Neural crest cell (in vitro differentiated cells): ENCODE data around the gene GRID2IP. TPM values are rescaled to one million over a fixed set of nuclear protein-coding genes. Genes with fewer than 3 reads are reported as not detected.
"Not testable (repeated sequence)": the region's sequence is repeated elsewhere in the genome, so short reads cannot be mapped to it uniquely, and the experiment has no call there.

Source experiments
- DNase-seq: peaks from one replicate; pipeline ENCODE4 v3.0.0; 2021; ENCODE audit warnings: low read depth, mixed read lengths, low spot score
- H3K27ac Mint-ChIP-seq: one replicate; pipeline ENCODE4 v1.8.0; 2021; ENCODE audit warnings: mild to moderate bottlenecking, mixed read lengths; ENCODE audit not compliant: unreplicated experiment
- H3K27me3 Mint-ChIP-seq: 2 replicates; pipeline ENCODE4 v1.8.0; 2021; ENCODE audit warnings: low read depth, mild to moderate bottlenecking, mixed read lengths
- H3K36me3 Mint-ChIP-seq: 2 replicates; pipeline ENCODE4 v1.8.0; 2021; ENCODE audit warnings: low read depth, mild to moderate bottlenecking, mixed read lengths
- H3K4me1 Mint-ChIP-seq: 2 replicates; pipeline ENCODE4 v1.8.0; 2021; ENCODE audit warnings: mixed read lengths
- H3K4me3 Mint-ChIP-seq: one replicate; pipeline ENCODE4 v1.8.0; 2021; ENCODE audit warnings: mild to moderate bottlenecking, mixed read lengths
- H3K9me3 Mint-ChIP-seq: 2 replicates; pipeline ENCODE4 v1.8.0; 2021; ENCODE audit warnings: mixed read lengths
- CTCF ChIP-seq: fragments of 200-600 bp; sonication (generic); conservative IDR thresholded peaks from 2 replicates; pipeline ENCODE4 v1.5.0; 2021; ENCODE audit warnings: antibody characterized with exemption, mild to moderate bottlenecking
- total RNA-seq: library from RNA; stranded (reverse); gene quantifications from 2 replicates; pipeline ENCODE4 v1.2.1, GENCODE V29; 2021

Gene GRID2IP
- total RNA-seq, 1 donor from 2014 or later: 0.54 TPM

GRCh38 chr7:6588566-6588965, 37.3 kb upstream of the GRID2IP start:
- Mint-ChIP-seq H3K27ac (peak overlapping the region; percentile 81), H3K9me3 (no peaks in the 10 kb centered on the region), H3K36me3 (peaks cover 14% of the 10 kb centered on the region), H3K4me1 (peaks cover 17% of the 10 kb centered on the region), H3K4me3 (peak overlapping the region; percentile 85), H3K27me3 (no peaks in the 10 kb centered on the region)
- no peak for DNase-seq
- TF ChIP-seq CTCF: no peak

- not testable (repeated sequence) for DNase-seq, H3K27ac Mint-ChIP-seq, H3K9me3 Mint-ChIP-seq, H3K27me3 Mint-ChIP-seq
- Mint-ChIP-seq H3K4me1 (peaks cover 14% of the 10 kb centered on the region), H3K4me3 (peak overlapping the region; percentile 42), H3K36me3 (peaks cover 16% of the 10 kb centered on the region)
These were observed 34.6 kb upstream of the GRID2IP start for GRCh38 chr7:6585746-6586432.

DNA sequence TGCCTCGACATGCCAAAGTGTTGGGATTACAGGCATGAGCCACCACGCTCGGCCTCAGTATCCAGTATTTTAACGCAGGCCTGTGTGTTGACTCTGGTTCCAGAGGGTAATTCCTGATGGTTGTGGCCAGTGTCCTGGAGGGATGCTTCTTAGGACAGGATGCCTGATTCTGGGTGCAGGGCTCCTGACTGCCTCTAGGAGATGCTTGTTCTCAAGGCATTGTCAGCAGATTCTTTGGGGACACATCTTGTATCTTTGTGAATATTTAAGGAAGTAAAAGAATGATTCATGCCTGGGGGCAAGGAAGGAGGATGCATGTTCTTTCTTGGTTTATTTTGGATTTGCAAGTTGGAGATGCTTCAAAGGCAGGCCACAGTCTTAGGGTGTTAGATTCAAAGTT, 28.2 kb upstream of the GRID2IP start:
- Mint-ChIP-seq H3K27ac (no peak overlapping the region), H3K9me3 (no peaks in the 10 kb centered on the region), H3K4me1 (peaks cover 19% of the 10 kb centered on the region), H3K36me3 (peaks cover 6% of the 10 kb centered on the region), H3K27me3 (no peaks in the 10 kb centered on the region), H3K4me3 (peak overlapping the region; percentile 94)
- peak; percentile 29 for TF ChIP-seq CTCF
- no peak for DNase-seq

- Mint-ChIP-seq H3K27ac (peak overlapping the region; percentile 97), H3K9me3 (no peaks in the 10 kb centered on the region), H3K36me3 (peaks cover 6% of the 10 kb centered on the region), H3K27me3 (no peaks in the 10 kb centered on the region), H3K4me3 (peak overlapping the region; percentile 94), H3K4me1 (peaks cover 19% of the 10 kb centered on the region)
- no peak for TF ChIP-seq CTCF
- DNase-seq: no peak
These were observed 27.1 kb upstream of the GRID2IP start for GRCh38 chr7:6578114-6579084.

GRCh38 chr7:6577369-6578113, 26.3 kb upstream of the GRID2IP start, which contains the start of gene ZDHHC4:
Gene ZDHHC4, plus strand, starts transcription at chr7:6577454. Its CDS starts 3,108 bp downstream, at chr7:6580562.
- peaks cover 2% of the 10 kb centered on the region for H3K27me3 Mint-ChIP-seq
- H3K9me3 Mint-ChIP-seq: no peaks in the 10 kb centered on the region
- H3K27ac Mint-ChIP-seq: peak within 1 kb of the TSS; percentile 97
- H3K36me3 Mint-ChIP-seq: peaks cover 6% of the 10 kb centered on the region
- TF ChIP-seq CTCF: no peak
- H3K4me3 Mint-ChIP-seq: peak within 1 kb of the TSS; percentile 94
- peaks cover 19% of the 10 kb centered on the region for H3K4me1 Mint-ChIP-seq
- peak; percentile 78 for DNase-seq

- H3K9me3 Mint-ChIP-seq, H3K27me3 Mint-ChIP-seq, DNase-seq, H3K36me3 Mint-ChIP-seq, H3K27ac Mint-ChIP-seq: not testable (repeated sequence)
- Mint-ChIP-seq H3K4me3 (peak overlapping the region; percentile 94), H3K4me1 (peaks cover 19% of the 10 kb centered on the region)
These were observed 25.7 kb upstream of the GRID2IP start for GRCh38 chr7:6576867-6577368.
